Thymus (tissue), 11 donors: ENCODE data around the gene NATD1. TPM values are rescaled to one million over a fixed set of nuclear protein-coding genes. Genes with fewer than 3 reads are reported as not detected.
A peak's percentile ranks its signal among the peaks of the same experiment; 100 is the strongest.

Experiments
- DNase-seq, 9 donors: peaks; one replicate each; pipeline ENCODE4 v3.0.0-alpha.2; 2013; ENCODE audit warnings: low spot score in 9 of 9, low read depth in 6 of 9, missing footprints in 1 of 9
- H3K27ac ChIP-seq, 2 donors: one replicate each; pipeline ENCODE4 v1.5.1; 2013; ENCODE audit warnings: control low read depth in 1 of 2, low read depth in 1 of 2, low read length in 1 of 2, mild to moderate bottlenecking in 1 of 2, moderate library complexity in 1 of 2
- H3K27me3 ChIP-seq, 2 donors: one replicate each; pipeline ENCODE4 v1.5.1; 2013; ENCODE audit warnings: low read length in 1 of 2; ENCODE audit not compliant: control insufficient read depth in 2 of 2, insufficient read depth in 1 of 2
- H3K36me3 ChIP-seq, 2 donors: one replicate each; pipeline ENCODE4 v1.5.1; 2013; ENCODE audit warnings: low read length in 1 of 2, mild to moderate bottlenecking in 1 of 2, moderate library complexity in 1 of 2; ENCODE audit not compliant: control insufficient read depth in 2 of 2, insufficient read depth in 2 of 2
- H3K4me1 ChIP-seq, 2 donors: one replicate each; pipeline ENCODE4 v1.5.1; 2013; ENCODE audit warnings: low read length in 2 of 2; ENCODE audit not compliant: control insufficient read depth in 2 of 2, insufficient read depth in 2 of 2
- H3K4me3 ChIP-seq, 2 donors: one replicate each; pipeline ENCODE4 v1.5.1; 2013; ENCODE audit warnings: low read length in 2 of 2, control low read depth in 1 of 2, mild to moderate bottlenecking in 1 of 2
- H3K9me3 ChIP-seq, 2 donors: one replicate each; pipeline ENCODE4 v1.5.1; 2013; ENCODE audit warnings: low read length in 1 of 2, mild to moderate bottlenecking in 1 of 2; ENCODE audit not compliant: control insufficient read depth in 2 of 2, insufficient read depth in 1 of 2
- WGBS: extraction: QIAGEN DNeasy Blood & Tissue Kit; methylation state at CpG from one replicate; pipeline ENCODE4 v1.1.7; 2013; 5-methylcytosine and 5-hydroxymethylcytosine counted together
- polyA plus RNA-seq: library from polyadenylated mRNA; stranded (reverse); fragments of 200-250 nt; gene quantifications from one replicate; pipeline ENCODE4 v1.2.3, GENCODE V29; 2013
- total RNA-seq: library from RNA; stranded (reverse); fragments of 120-200 nt; gene quantifications from one replicate; pipeline ENCODE4 v1.2.4, GENCODE V29; 2013
- donor health status: healthy.

The NATD1 gene
- total and polyA plus RNA-seq, 2 donors, result 2.7 to 4.8 TPM

- 66% methylated on average over 8 of the region's 8 CpGs for WGBS
- H3K27ac ChIP-seq, result peak overlapping the region; percentile 1 to 80
- DNase-seq, result peak in 8 of 9 donors; percentile 62 to 93 (median 82)
- H3K4me1 ChIP-seq, result peaks cover 23 to 44% of the 10 kb centered on the region in 2 donors
- no peaks in the 10 kb centered on the region for H3K36me3 ChIP-seq
- H3K4me3 ChIP-seq, result no peak overlapping the region
- H3K27me3 ChIP-seq, result peaks cover 6 to 42% of the 10 kb centered on the region in 2 donors
- no peaks in the 10 kb centered on the region for H3K9me3 ChIP-seq
Measured at GRCh38 chr17:21278450-21279197, 25.4 kb upstream of the NATD1 start.

DNA sequence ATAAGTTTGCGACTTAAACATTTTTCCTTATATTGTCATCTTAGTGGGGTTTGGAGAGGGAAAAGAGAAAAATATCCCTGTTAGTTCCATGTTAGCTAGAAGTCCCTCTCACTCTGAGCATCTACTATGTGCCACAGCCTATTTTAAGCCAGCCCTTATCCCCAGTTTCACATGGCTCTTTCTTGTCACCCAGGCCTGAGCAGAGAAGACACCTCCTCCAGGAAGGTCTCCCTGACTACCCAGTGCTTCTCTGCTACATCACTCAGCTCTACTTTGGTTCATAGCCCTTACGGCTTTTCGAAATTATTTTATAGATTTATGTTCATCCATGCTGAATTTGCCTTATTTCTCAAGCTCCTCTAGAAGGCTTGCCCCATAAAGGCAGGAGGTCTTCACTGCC, 24.1 kb upstream of the NATD1 start:
- peaks cover 6 to 29% of the 10 kb centered on the region in 2 donors for H3K27me3 ChIP-seq
- H3K4me3 ChIP-seq, result no peak overlapping the region
- H3K27ac ChIP-seq, result no peak overlapping the region
- DNase-seq, result no peak
- peaks cover 19 to 41% of the 10 kb centered on the region in 2 donors for H3K4me1 ChIP-seq
- over 99% methylated on average over 3 of the region's 3 CpGs for WGBS
- H3K36me3 ChIP-seq, result no peaks in the 10 kb centered on the region
- H3K9me3 ChIP-seq, result no peaks in the 10 kb centered on the region

- WGBS, result 13% methylated on average over 17 of the region's 17 CpGs
- no peak for DNase-seq
Measured at GRCh38 chr17:21276264-21276588, 23.0 kb upstream of the NATD1 start.

GRCh38 chr17:21275579-21276263, 22.5 kb upstream of the NATD1 start:
- no peak overlapping the region for H3K27ac ChIP-seq
- peaks cover 19 to 41% of the 10 kb centered on the region in 2 donors for H3K4me1 ChIP-seq
- no peaks in the 10 kb centered on the region for H3K9me3 ChIP-seq
- H3K4me3 ChIP-seq, result peak overlapping the region; percentile 56 to 71
- peak in 7 of 9 donors; percentile 71 to 91 (median 84) for DNase-seq
- H3K36me3 ChIP-seq, result no peaks in the 10 kb centered on the region
- H3K27me3 ChIP-seq, result peaks cover 3 to 27% of the 10 kb centered on the region in 2 donors
- WGBS, result under 1% methylated on average over 52 of the region's 52 CpGs

More at GRCh38 chr17:21276264-21276588, 23.0 kb upstream of the NATD1 start:
- H3K36me3 ChIP-seq, result no peaks in the 10 kb centered on the region
- no peak overlapping the region for H3K27ac ChIP-seq
- peak overlapping the region; percentile 56 to 71 for H3K4me3 ChIP-seq
- H3K27me3 ChIP-seq, result peaks cover 3 to 27% of the 10 kb centered on the region in 2 donors
- peaks cover 19 to 41% of the 10 kb centered on the region in 2 donors for H3K4me1 ChIP-seq
- no peaks in the 10 kb centered on the region for H3K9me3 ChIP-seq

DNA sequence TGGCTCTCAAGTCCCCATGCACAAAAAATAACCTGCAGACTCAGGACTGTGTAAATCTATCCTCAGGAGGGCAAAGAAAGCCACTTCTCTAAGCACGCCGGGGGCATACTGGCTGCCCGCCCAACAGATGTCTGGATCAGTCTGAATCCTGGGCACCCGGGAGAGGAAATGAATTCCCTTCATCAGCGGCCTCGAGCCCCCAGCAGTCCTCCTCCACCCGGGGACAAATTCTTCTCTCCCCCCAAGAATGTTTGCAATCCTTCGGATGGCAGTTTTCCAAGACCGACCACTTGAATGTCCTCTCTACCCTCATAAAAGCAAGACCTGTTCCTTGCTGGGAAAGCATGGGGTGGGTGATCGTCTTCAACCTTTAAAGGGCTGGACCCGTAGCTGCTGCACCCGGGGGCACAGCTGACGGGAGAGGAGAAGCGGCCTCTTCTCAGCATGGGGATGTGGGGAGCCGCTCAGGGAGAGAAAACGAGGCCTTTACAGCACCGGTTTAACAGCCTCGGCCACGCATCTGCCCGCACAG, 21.9 kb upstream of the NATD1 start:
- WGBS, result 19% methylated on average over 20 of the region's 20 CpGs
- Histone ChIP-seq H3K27me3 (peaks cover 3 to 27% of the 10 kb centered on the region in 2 donors), H3K4me3 (peak overlapping the region; percentile 56 to 71), H3K27ac (no peak overlapping the region), H3K4me1 (peaks cover 19 to 38% of the 10 kb centered on the region in 2 donors), H3K36me3 (no peaks in the 10 kb centered on the region), H3K9me3 (no peaks in the 10 kb centered on the region)
- no peak for DNase-seq

- H3K4me1 ChIP-seq, result peaks cover 7 to 25% of the 10 kb centered on the region in 2 donors
- no peak overlapping the region for H3K27ac ChIP-seq
- H3K4me3 ChIP-seq, result no peak overlapping the region
- DNase-seq, result no peak
- no peaks in the 10 kb centered on the region for H3K9me3 ChIP-seq
- peaks cover 3 to 27% of the 10 kb centered on the region in 2 donors for H3K27me3 ChIP-seq
- WGBS, result 88% methylated on average over 14 of the region's 14 CpGs
- H3K36me3 ChIP-seq, result no peaks in the 10 kb centered on the region
Measured at GRCh38 chr17:21272881-21273792, 19.9 kb upstream of the NATD1 start.

GRCh38 chr17:21272250-21272649, 19.0 kb upstream of the NATD1 start:
- H3K4me1 ChIP-seq, result peaks cover 6 to 25% of the 10 kb centered on the region in 2 donors
- no peak overlapping the region for H3K27ac ChIP-seq
- no peak overlapping the region for H3K4me3 ChIP-seq
- no peaks in the 10 kb centered on the region for H3K36me3 ChIP-seq
- H3K27me3 ChIP-seq, result peaks cover 3 to 27% of the 10 kb centered on the region in 2 donors
- 96% methylated on average over 3 of the region's 3 CpGs for WGBS
- DNase-seq, result no peak
- H3K9me3 ChIP-seq, result no peaks in the 10 kb centered on the region

GRCh38 chr17:21271454-21272183, 18.4 kb upstream of the NATD1 start:
- Histone ChIP-seq H3K36me3 (no peaks in the 10 kb centered on the region), H3K27me3 (peaks cover 1 to 23% of the 10 kb centered on the region in 2 donors), H3K4me3 (no peak overlapping the region), H3K9me3 (no peaks in the 10 kb centered on the region), H3K27ac (no peak overlapping the region), H3K4me1 (peaks cover 5 to 25% of the 10 kb centered on the region in 2 donors)
- 98% methylated on average over 10 of the region's 10 CpGs for WGBS
- DNase-seq, result no peak
